A549 (cell line): Measurements from ENCODE around the gene SLC6A19.

Source experiments
- BHLHE40 ChIP-seq: IDR thresholded peaks from 2 replicates; pipeline ENCODE4 v1.6.1; 2012; ENCODE audit warnings: low read depth, low read length, inconsistent platforms
- JUN ChIP-seq, 2 experiments: fragments of >200 bp; sonication (Bioruptor Twin); formaldehyde crosslinking; IDR thresholded peaks; 2 replicates in 1 of 2; 3 replicates in 1 of 2; pipeline ENCODE4 v1.6.1; 2016 to 2017
- KDM5A ChIP-seq: fragments of 200-600 bp; sonication (generic); IDR thresholded peaks from 2 replicates; pipeline ENCODE4 v1.6.1; 2016; ENCODE audit warnings: antibody characterized with exemption, mild to moderate bottlenecking
- POLR2A ChIP-seq: IDR thresholded peaks from 2 replicates; pipeline ENCODE4 v1.6.1; 2012; ENCODE audit warnings: mild to moderate bottlenecking, low read length
- TF ChIP-seq, protein P1 (sequence below): fragments of >200 bp; sonication (Bioruptor Twin); formaldehyde crosslinking; IDR thresholded peaks from 3 replicates; pipeline ENCODE4 v1.5.1; 2016
- TF ChIP-seq, protein P2 (sequence below): IDR thresholded peaks from 2 replicates; pipeline ENCODE4 v1.6.1; 2012
- TF ChIP-seq, protein P3 (sequence below): fragments of 450-650 bp; IDR thresholded peaks from 2 replicates; pipeline ENCODE4 v1.6.1; 2014; ENCODE audit warnings: antibody characterized with exemption
- TF ChIP-seq, protein P4 (sequence below): fragments of 200-600 bp; sonication (generic); IDR thresholded peaks from 2 replicates; pipeline ENCODE4 v1.6.1; 2016; ENCODE audit warnings: antibody characterized with exemption, mild to moderate bottlenecking, moderate library complexity

DNA sequence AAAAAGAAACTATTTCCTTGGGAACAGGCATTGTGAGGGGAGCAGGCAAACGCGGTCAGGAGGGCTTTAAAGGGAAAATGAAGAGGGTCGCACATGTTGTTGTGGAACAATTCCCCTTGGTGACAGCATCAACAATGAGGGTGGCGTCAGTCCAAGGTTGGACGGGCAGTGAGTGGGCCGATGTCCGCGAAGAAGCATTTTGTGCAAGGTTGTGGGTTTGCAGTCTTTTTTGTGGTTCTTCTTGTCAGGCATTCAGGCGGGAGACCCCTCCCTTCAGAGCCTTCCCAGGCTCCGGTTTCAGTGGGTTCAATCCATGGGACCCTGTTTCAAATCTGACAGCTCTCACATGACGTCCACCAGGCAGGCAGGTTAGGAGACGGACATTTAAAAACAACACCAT is 11.1 kb upstream of the SLC6A19 start:
- TF ChIP-seq, protein P1, sequence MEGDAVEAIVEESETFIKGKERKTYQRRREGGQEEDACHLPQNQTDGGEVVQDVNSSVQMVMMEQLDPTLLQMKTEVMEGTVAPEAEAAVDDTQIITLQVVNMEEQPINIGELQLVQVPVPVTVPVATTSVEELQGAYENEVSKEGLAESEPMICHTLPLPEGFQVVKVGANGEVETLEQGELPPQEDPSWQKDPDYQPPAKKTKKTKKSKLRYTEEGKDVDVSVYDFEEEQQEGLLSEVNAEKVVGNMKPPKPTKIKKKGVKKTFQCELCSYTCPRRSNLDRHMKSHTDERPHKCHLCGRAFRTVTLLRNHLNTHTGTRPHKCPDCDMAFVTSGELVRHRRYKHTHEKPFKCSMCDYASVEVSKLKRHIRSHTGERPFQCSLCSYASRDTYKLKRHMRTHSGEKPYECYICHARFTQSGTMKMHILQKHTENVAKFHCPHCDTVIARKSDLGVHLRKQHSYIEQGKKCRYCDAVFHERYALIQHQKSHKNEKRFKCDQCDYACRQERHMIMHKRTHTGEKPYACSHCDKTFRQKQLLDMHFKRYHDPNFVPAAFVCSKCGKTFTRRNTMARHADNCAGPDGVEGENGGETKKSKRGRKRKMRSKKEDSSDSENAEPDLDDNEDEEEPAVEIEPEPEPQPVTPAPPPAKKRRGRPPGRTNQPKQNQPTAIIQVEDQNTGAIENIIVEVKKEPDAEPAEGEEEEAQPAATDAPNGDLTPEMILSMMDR = no peak
- TF ChIP-seq JUN (IDR thresholded peaks at IDR 0.05) (no peak), KDM5A (no peak), POLR2A (no peak), BHLHE40 (no peak)
- TF ChIP-seq, protein P2, sequence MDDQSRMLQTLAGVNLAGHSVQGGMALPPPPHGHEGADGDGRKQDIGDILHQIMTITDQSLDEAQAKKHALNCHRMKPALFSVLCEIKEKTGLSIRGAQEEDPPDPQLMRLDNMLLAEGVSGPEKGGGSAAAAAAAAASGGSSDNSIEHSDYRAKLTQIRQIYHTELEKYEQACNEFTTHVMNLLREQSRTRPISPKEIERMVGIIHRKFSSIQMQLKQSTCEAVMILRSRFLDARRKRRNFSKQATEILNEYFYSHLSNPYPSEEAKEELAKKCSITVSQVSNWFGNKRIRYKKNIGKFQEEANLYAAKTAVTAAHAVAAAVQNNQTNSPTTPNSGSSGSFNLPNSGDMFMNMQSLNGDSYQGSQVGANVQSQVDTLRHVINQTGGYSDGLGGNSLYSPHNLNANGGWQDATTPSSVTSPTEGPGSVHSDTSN = no peak
- TF ChIP-seq, protein P3, sequence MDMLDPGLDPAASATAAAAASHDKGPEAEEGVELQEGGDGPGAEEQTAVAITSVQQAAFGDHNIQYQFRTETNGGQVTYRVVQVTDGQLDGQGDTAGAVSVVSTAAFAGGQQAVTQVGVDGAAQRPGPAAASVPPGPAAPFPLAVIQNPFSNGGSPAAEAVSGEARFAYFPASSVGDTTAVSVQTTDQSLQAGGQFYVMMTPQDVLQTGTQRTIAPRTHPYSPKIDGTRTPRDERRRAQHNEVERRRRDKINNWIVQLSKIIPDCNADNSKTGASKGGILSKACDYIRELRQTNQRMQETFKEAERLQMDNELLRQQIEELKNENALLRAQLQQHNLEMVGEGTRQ = no peak
- TF ChIP-seq, protein P4, sequence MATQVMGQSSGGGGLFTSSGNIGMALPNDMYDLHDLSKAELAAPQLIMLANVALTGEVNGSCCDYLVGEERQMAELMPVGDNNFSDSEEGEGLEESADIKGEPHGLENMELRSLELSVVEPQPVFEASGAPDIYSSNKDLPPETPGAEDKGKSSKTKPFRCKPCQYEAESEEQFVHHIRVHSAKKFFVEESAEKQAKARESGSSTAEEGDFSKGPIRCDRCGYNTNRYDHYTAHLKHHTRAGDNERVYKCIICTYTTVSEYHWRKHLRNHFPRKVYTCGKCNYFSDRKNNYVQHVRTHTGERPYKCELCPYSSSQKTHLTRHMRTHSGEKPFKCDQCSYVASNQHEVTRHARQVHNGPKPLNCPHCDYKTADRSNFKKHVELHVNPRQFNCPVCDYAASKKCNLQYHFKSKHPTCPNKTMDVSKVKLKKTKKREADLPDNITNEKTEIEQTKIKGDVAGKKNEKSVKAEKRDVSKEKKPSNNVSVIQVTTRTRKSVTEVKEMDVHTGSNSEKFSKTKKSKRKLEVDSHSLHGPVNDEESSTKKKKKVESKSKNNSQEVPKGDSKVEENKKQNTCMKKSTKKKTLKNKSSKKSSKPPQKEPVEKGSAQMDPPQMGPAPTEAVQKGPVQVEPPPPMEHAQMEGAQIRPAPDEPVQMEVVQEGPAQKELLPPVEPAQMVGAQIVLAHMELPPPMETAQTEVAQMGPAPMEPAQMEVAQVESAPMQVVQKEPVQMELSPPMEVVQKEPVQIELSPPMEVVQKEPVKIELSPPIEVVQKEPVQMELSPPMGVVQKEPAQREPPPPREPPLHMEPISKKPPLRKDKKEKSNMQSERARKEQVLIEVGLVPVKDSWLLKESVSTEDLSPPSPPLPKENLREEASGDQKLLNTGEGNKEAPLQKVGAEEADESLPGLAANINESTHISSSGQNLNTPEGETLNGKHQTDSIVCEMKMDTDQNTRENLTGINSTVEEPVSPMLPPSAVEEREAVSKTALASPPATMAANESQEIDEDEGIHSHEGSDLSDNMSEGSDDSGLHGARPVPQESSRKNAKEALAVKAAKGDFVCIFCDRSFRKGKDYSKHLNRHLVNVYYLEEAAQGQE = no peak
